T-helper 22 cell (primary cell): ENCODE measurements around the gene PCGF6.

Experiments
- DNase-seq: peaks from one replicate; pipeline ENCODE4 v3.0.0-alpha.2; 2020; ENCODE audit warnings: low read depth

Gene PCGF6

DNA sequence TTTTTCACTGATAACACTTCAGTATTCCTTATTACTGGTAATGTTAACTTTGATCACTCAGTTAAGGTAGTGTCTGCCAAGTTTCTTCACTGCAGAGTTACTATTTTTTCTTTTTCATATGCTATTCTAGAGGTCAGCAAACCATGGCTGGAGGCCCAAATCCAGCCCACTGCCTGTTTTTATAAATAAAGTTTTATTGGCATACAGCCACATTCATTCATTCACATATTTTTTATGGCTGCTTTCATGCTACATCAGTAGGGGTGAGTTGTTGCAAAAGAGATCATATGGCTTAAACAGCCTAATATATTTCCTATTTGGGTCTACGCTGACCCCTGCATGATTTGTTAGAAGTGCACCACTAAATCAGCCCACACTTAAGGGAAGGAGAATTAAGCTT, 94.3 kb downstream of the PCGF6 start:
- no peak for DNase-seq

DNA sequence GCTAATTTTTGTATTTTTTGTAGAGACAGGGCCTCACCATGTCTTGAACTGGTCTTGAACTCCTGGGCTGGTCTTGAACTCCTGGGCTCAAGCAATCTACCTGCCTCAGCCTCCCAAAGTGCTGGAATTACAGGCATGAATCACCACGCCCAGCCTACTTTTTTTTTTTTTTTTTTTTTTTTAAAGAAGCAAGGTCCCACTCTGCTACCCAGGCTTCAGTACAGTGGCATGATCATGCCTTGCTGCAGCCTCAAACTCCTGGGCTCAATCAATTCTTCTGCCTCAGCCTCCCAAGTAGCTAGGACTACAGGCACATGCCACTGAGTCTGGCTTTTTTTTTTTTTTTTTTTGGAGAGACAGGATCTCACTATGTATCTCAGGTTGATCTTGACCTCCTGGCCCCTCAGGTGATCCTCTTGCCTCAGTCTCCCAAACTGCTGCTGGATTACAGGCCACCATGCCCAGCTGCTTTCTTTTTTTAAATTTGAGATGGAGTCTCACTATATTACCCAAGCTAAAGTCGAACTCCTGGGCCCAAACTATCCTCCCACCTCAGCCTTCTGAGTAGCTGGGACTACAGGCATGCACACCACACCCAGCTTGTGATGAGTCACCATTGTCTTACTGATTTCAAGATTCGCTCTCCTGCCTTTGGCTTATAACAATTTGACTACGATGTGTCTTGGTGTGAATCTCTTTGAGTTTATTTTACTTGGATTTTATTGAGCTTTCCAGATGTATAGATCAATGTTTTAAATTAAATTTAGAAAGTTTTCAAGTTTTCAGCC, 96.2 kb downstream of the PCGF6 start:
- no peak for DNase-seq

DNA sequence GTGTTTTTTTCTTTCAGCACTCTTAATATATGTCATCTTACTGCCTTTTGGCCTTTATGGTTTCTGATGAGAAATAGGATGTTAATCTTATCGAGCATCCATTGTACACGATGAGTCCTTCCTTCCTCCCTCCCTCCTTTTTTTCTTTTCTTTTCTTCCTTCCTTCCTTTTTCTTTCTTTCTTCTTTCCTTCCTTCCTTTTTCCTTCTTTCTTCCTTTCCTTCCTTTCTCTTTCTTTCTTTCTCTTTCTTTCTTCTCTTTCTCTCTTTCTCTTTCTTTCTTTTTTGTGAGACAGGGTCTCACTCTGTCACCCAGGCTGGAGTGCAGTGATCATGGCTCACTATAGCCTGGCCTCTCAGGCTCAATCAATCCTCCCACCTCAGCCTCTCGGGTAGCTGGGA, 96.8 kb downstream of the PCGF6 start:
- DNase-seq = no peak
